Loucy (cell line): Measurements from ENCODE around the gene TUFM.

Experiments used
- H2AFZ ChIP-seq: fragments of 200-600 bp; sonication (generic); 2 replicates; pipeline ENCODE4 v1.6.0; 2016; ENCODE audit warnings: antibody characterized with exemption, mild to moderate bottlenecking, low read length, moderate library complexity
- H3F3A ChIP-seq: fragments of 200-600 bp; 2 replicates; pipeline ENCODE4 v1.6.0; 2016; ENCODE audit warnings: antibody characterized with exemption, low read depth, mild to moderate bottlenecking
- H3K27me3 ChIP-seq: fragments of 200-600 bp; sonication (generic); 2 replicates; pipeline ENCODE4 v1.6.1; 2014; ENCODE audit warnings: low read length, mild to moderate bottlenecking; ENCODE audit not compliant: insufficient read depth, poor library complexity, severe bottlenecking
- H3K36me3 ChIP-seq: fragments of 200-600 bp; sonication (generic); 2 replicates; pipeline ENCODE4 v1.6.1; 2016; ENCODE audit warnings: low read length; ENCODE audit not compliant: insufficient read depth
- H3K4me1 ChIP-seq: fragments of 200-600 bp; sonication (generic); 2 replicates; pipeline ENCODE4 v1.5.1; 2014; ENCODE audit warnings: low read length, mild to moderate bottlenecking; ENCODE audit not compliant: insufficient read depth, poor library complexity, severe bottlenecking
- H3K4me2 ChIP-seq: fragments of 200-600 bp; sonication (generic); 2 replicates; pipeline ENCODE4 v1.6.0; 2014; ENCODE audit warnings: antibody characterized with exemption, low read length, low read depth, mild to moderate bottlenecking; ENCODE audit not compliant: poor library complexity, severe bottlenecking
- H3K4me3 ChIP-seq: fragments of 200-600 bp; sonication (generic); 2 replicates; pipeline ENCODE4 v1.5.1; 2014; ENCODE audit warnings: low read length, mild to moderate bottlenecking, mixed read lengths; ENCODE audit not compliant: poor library complexity, severe bottlenecking
- H3K79me2 ChIP-seq: fragments of 200-600 bp; sonication (generic); 2 replicates; pipeline ENCODE4 v1.6.1; 2014; ENCODE audit warnings: low read length; ENCODE audit not compliant: insufficient read depth
- H3K9ac ChIP-seq: fragments of 200-600 bp; sonication (generic); 2 replicates; pipeline ENCODE4 v1.6.0; 2014; ENCODE audit warnings: mild to moderate bottlenecking, low read depth, low read length, moderate library complexity; ENCODE audit not compliant: poor library complexity, severe bottlenecking
- H3K9me2 ChIP-seq: fragments of 200-600 bp; sonication (generic); replicated peaks from 2 replicates; pipeline ENCODE4 v1.6.1; 2016; ENCODE audit warnings: low read depth, low read length, mixed read lengths
- H3K9me3 ChIP-seq: fragments of 200-600 bp; sonication (generic); 2 replicates; pipeline ENCODE4 v1.6.1; 2014; ENCODE audit warnings: mild to moderate bottlenecking, antibody characterized with exemption, low read length, low read depth; ENCODE audit not compliant: insufficient read depth
- H4K20me1 ChIP-seq: fragments of 200-600 bp; sonication (generic); 2 replicates; pipeline ENCODE4 v1.6.0; 2014; ENCODE audit warnings: antibody characterized with exemption, low read length, mild to moderate bottlenecking; ENCODE audit not compliant: insufficient read depth, poor library complexity, severe bottlenecking
- CTCF ChIP-seq: fragments of 200-600 bp; sonication (generic); conservative IDR thresholded peaks from 2 replicates; pipeline ENCODE4 v1.5.1; 2014; ENCODE audit warnings: mild to moderate bottlenecking, antibody characterized with exemption, low read length
- EZH2phosphoT487 ChIP-seq: fragments of 200-600 bp; IDR thresholded peaks from 2 replicates; pipeline ENCODE4 v1.6.1; 2018; ENCODE audit warnings: antibody characterized with exemption, mild to moderate bottlenecking, moderate library complexity, borderline replicate concordance

Gene TUFM

GRCh38 chr16:28839899-28840298 is 6.2 kb downstream of the TUFM start:
- Histone ChIP-seq H3K36me3 (peaks cover 65% of the 10 kb centered on the region; the same call in 1 of the 2 replicates), H3F3A (peaks cover 11% of the 10 kb centered on the region; the same call in 1 of the 2 replicates)
- no peak for TF ChIP-seq CTCF
- TF ChIP-seq EZH2phosphoT487: no peak

GRCh38 chr16:28839004-28839639 is 7.0 kb downstream of the TUFM start:
- Histone ChIP-seq H3F3A (peaks cover 11% of the 10 kb centered on the region; the same call in 1 of the 2 replicates), H3K4me1 (no peaks in the 10 kb centered on the region), H3K4me3 (no peak overlapping the region), H3K36me3 (peaks cover 70% of the 10 kb centered on the region; the same call in 1 of the 2 replicates), H2AFZ (no peak overlapping the region), H3K79me2 (peaks cover 4% of the 10 kb centered on the region; the same call in 1 of the 2 replicates), H4K20me1 (peaks cover 25% of the 10 kb centered on the region), H3K9me3 (no peaks in the 10 kb centered on the region), H3K27me3 (no peaks in the 10 kb centered on the region), H3K9me2 (no peaks in the 10 kb centered on the region), H3K4me2 (no peak overlapping the region), H3K9ac (no peak overlapping the region)
- TF ChIP-seq EZH2phosphoT487 (no peak), CTCF (no peak)

More at GRCh38 chr16:28839899-28840298, 6.2 kb downstream of the TUFM start:
- no peaks in the 10 kb centered on the region for H3K9me2 ChIP-seq
- no peak overlapping the region for H2AFZ ChIP-seq
- H3K4me1 ChIP-seq: peaks cover 4% of the 10 kb centered on the region
- H3K9ac ChIP-seq: no peak overlapping the region
- no peaks in the 10 kb centered on the region for H3K9me3 ChIP-seq
- no peak overlapping the region for H3K4me3 ChIP-seq
- H3K4me2 ChIP-seq: no peak overlapping the region
- H3K27me3 ChIP-seq: no peaks in the 10 kb centered on the region
- H3K79me2 ChIP-seq: peaks cover 12% of the 10 kb centered on the region
- peaks cover 21% of the 10 kb centered on the region for H4K20me1 ChIP-seq

GRCh38 chr16:28838558-28838918 is 7.6 kb downstream of the TUFM start:
- H3F3A ChIP-seq: peaks cover 11% of the 10 kb centered on the region; the same call in 1 of the 2 replicates
- TF ChIP-seq EZH2phosphoT487 (no peak), CTCF (no peak)
- H3K4me2 ChIP-seq: no peak overlapping the region
- H3K9ac ChIP-seq: no peak overlapping the region
- H2AFZ ChIP-seq: no peak overlapping the region
- H3K4me1 ChIP-seq: no peaks in the 10 kb centered on the region
- peaks cover 30% of the 10 kb centered on the region for H4K20me1 ChIP-seq
- H3K36me3 ChIP-seq: peaks cover 70% of the 10 kb centered on the region; the same call in 1 of the 2 replicates
- H3K27me3 ChIP-seq: no peaks in the 10 kb centered on the region
- H3K4me3 ChIP-seq: no peak overlapping the region
- no peaks in the 10 kb centered on the region for H3K9me2 ChIP-seq
- H3K79me2 ChIP-seq: no peaks in the 10 kb centered on the region
- no peaks in the 10 kb centered on the region for H3K9me3 ChIP-seq
